Progenitor cell of endocrine pancreas (in vitro differentiated cells): ENCODE results near the gene RIGI. TPM values are rescaled to one million over a fixed set of nuclear protein-coding genes. Genes with fewer than 3 reads are reported as not detected.

Experiments used
- DNase-seq: peaks from one replicate; pipeline ENCODE4 v3.0.0; 2021; ENCODE audit warnings: low spot score; ENCODE audit not compliant: unreplicated experiment
- H3K27ac Mint-ChIP-seq: 2 replicates; pipeline ENCODE4 v1.8.0; 2021; ENCODE audit warnings: mild to moderate bottlenecking, moderate library complexity, mixed read lengths
- H3K27me3 Mint-ChIP-seq: 2 replicates; pipeline ENCODE4 v1.8.0; 2021; ENCODE audit warnings: mixed read lengths
- H3K36me3 Mint-ChIP-seq: 2 replicates; pipeline ENCODE4 v1.8.0; 2022; ENCODE audit warnings: mixed read lengths; ENCODE audit not compliant: insufficient read depth
- H3K4me1 Mint-ChIP-seq: 2 replicates; pipeline ENCODE4 v1.8.0; 2021; ENCODE audit warnings: low read depth, mixed read lengths
- H3K4me3 Mint-ChIP-seq: 2 replicates; pipeline ENCODE4 v1.8.0; 2021; ENCODE audit warnings: low read depth, mild to moderate bottlenecking, moderate library complexity, mixed read lengths
- H3K9me3 Mint-ChIP-seq: 2 replicates; pipeline ENCODE4 v1.8.0; 2021; ENCODE audit warnings: low read depth, mixed read lengths
- CTCF ChIP-seq: fragments of 200-600 bp; sonication (generic); IDR thresholded peaks from one replicate; pipeline ENCODE4 v1.5.0; 2021; ENCODE audit warnings: antibody characterized with exemption, mild to moderate bottlenecking; ENCODE audit not compliant: unreplicated experiment
- total RNA-seq: library from RNA; stranded (reverse); gene quantifications from 2 replicates; pipeline ENCODE4 v1.2.1, GENCODE V29; 2021

The RIGI gene
- total RNA-seq, 1 donor from 2014 or later: 10.7 TPM

- Mint-ChIP-seq H3K27ac (peak overlapping the region; percentile 99), H3K36me3 (peaks cover 7% of the 10 kb centered on the region), H3K27me3 (peaks cover 5% of the 10 kb centered on the region), H3K9me3 (no peaks in the 10 kb centered on the region), H3K4me1 (peaks cover 11% of the 10 kb centered on the region), H3K4me3 (peak overlapping the region; percentile 97)
- DNase-seq: peak; percentile 35
- TF ChIP-seq CTCF: peak; percentile 82
These were observed 46.2 kb upstream of the RIGI start for GRCh38 chr9:32571969-32572899.

GRCh38 chr9:32570262-32570661, 44.3 kb upstream of the RIGI start:
- Mint-ChIP-seq H3K4me1 (peaks cover 11% of the 10 kb centered on the region), H3K4me3 (no peak overlapping the region), H3K27me3 (no peaks in the 10 kb centered on the region), H3K36me3 (peaks cover 11% of the 10 kb centered on the region), H3K27ac (no peak overlapping the region), H3K9me3 (no peaks in the 10 kb centered on the region)
- no peak for TF ChIP-seq CTCF
- DNase-seq: no peak

- TF ChIP-seq CTCF: no peak
- Mint-ChIP-seq H3K27me3 (no peaks in the 10 kb centered on the region), H3K36me3 (peaks cover 11% of the 10 kb centered on the region), H3K4me3 (no peak overlapping the region), H3K27ac (no peak overlapping the region), H3K9me3 (no peaks in the 10 kb centered on the region), H3K4me1 (peaks cover 2% of the 10 kb centered on the region)
- no peak for DNase-seq
These were observed 40.8 kb upstream of the RIGI start for GRCh38 chr9:32566770-32567169.

GRCh38 chr9:32565967-32566366, 40.0 kb upstream of the RIGI start:
- no peak for DNase-seq
- H3K36me3 Mint-ChIP-seq: peaks cover 13% of the 10 kb centered on the region
- H3K27me3 Mint-ChIP-seq: no peaks in the 10 kb centered on the region
- H3K4me1 Mint-ChIP-seq: no peaks in the 10 kb centered on the region
- H3K4me3 Mint-ChIP-seq: no peak overlapping the region
- no peaks in the 10 kb centered on the region for H3K9me3 Mint-ChIP-seq
- H3K27ac Mint-ChIP-seq: no peak overlapping the region
- TF ChIP-seq CTCF: no peak

- H3K27ac Mint-ChIP-seq: no peak overlapping the region
- no peaks in the 10 kb centered on the region for H3K9me3 Mint-ChIP-seq
- H3K4me3 Mint-ChIP-seq: no peak overlapping the region
- TF ChIP-seq CTCF: no peak
- H3K27me3 Mint-ChIP-seq: no peaks in the 10 kb centered on the region
- no peak for DNase-seq
- no peaks in the 10 kb centered on the region for H3K4me1 Mint-ChIP-seq
- peaks cover 1% of the 10 kb centered on the region for H3K36me3 Mint-ChIP-seq
These were observed 32.5 kb upstream of the RIGI start for GRCh38 chr9:32558408-32558934.
